GM18520 (cell line): Measurements from ENCODE around the gene P2RY12.

Experiments
- ATAC-seq: cut with Tn5 transposase; IDR thresholded peaks from one replicate; pipeline ENCODE4 v1.9.1; 2021; ENCODE audit not compliant: unreplicated experiment

The P2RY12 gene

GRCh38 chr3:151309566-151309965 is 75.0 kb downstream of the P2RY12 start:
- no peak for ATAC-seq

GRCh38 chr3:151307583-151308488 is 76.7 kb downstream of the P2RY12 start:
- no peak for ATAC-seq

- no peak for ATAC-seq
Measured at GRCh38 chr3:151307131-151307530, 77.4 kb downstream of the P2RY12 start.

- no peak for ATAC-seq
Measured at GRCh38 chr3:151306168-151306810, 78.3 kb downstream of the P2RY12 start.

GRCh38 chr3:151305775-151306151 is 78.8 kb downstream of the P2RY12 start:
- ATAC-seq: no peak

GRCh38 chr3:151305060-151305774 is 79.3 kb downstream of the P2RY12 start:
- ATAC-seq: no peak

GRCh38 chr3:151303751-151304150 is 80.8 kb downstream of the P2RY12 start:
- no peak for ATAC-seq

- ATAC-seq: no peak
Measured at GRCh38 chr3:151301787-151302186, 82.8 kb downstream of the P2RY12 start.

GRCh38 chr3:151300539-151300938 is 84.0 kb downstream of the P2RY12 start:
- ATAC-seq: no peak

- no peak for ATAC-seq
Measured at GRCh38 chr3:151299006-151299405, 85.5 kb downstream of the P2RY12 start.

GRCh38 chr3:151297429-151297828 is 87.1 kb downstream of the P2RY12 start:
- ATAC-seq: no peak

GRCh38 chr3:151296226-151296625 is 88.3 kb downstream of the P2RY12 start:
- ATAC-seq: no peak

- no peak for ATAC-seq
Measured at GRCh38 chr3:151293127-151293526, 91.4 kb downstream of the P2RY12 start.

- ATAC-seq: no peak
Measured at GRCh38 chr3:151290673-151291072, 93.9 kb downstream of the P2RY12 start.

GRCh38 chr3:151289445-151289844 is 95.1 kb downstream of the P2RY12 start:
- no peak for ATAC-seq
